HEK293 (cell line): ENCODE results near the gene CDK4.

ENCODE experiments used
- GFI1B ChIP-seq: fragments of 450-650 bp; formaldehyde crosslinking; IDR thresholded peaks from 2 replicates; pipeline ENCODE4 v1.5.1; 2016; ENCODE audit warnings: missing biosample characterization, missing genetic modification characterization
- HOXD13 ChIP-seq: sonication (generic); formaldehyde crosslinking; IDR thresholded peaks from 2 replicates; pipeline ENCODE4 v1.8.0; 2022; ENCODE audit warnings: missing genetic modification reagents, borderline replicate concordance
- IKZF3 ChIP-seq: fragments of 450-650 bp; IDR thresholded peaks from 2 replicates; pipeline ENCODE4 v1.5.0; 2018; ENCODE audit warnings: missing biosample characterization, mild to moderate bottlenecking, missing genetic modification characterization, moderate library complexity
- PBX3 ChIP-seq: sonication (generic); formaldehyde crosslinking; IDR thresholded peaks from 2 replicates; pipeline ENCODE4 v1.8.1; 2022; ENCODE audit warnings: mild to moderate bottlenecking, moderate library complexity, missing genetic modification reagents
- PRDM2 ChIP-seq: fragments of 450-650 bp; formaldehyde crosslinking; IDR thresholded peaks from 2 replicates; pipeline ENCODE4 v1.5.1; 2016; ENCODE audit warnings: missing biosample characterization, missing genetic modification characterization, borderline replicate concordance
- RBAK ChIP-seq: fragments of 450-650 bp; formaldehyde crosslinking; IDR thresholded peaks from 2 replicates; pipeline ENCODE4 v1.5.1; 2016; ENCODE audit warnings: missing biosample characterization, missing genetic modification characterization
- SP3 ChIP-seq: fragments of 450-650 bp; formaldehyde crosslinking; IDR thresholded peaks from 2 replicates; pipeline ENCODE4 v1.5.1; 2016; ENCODE audit warnings: missing biosample characterization, missing genetic modification characterization
- ZBTB17 ChIP-seq: fragments of 450-650 bp; formaldehyde crosslinking; IDR thresholded peaks from 2 replicates; pipeline ENCODE4 v1.5.1; 2016; ENCODE audit warnings: missing biosample characterization, missing genetic modification characterization
- ZBTB21 ChIP-seq: fragments of 450-650 bp; formaldehyde crosslinking; IDR thresholded peaks from 2 replicates; pipeline ENCODE4 v1.5.1; 2017; ENCODE audit warnings: missing biosample characterization, missing genetic modification characterization
- ZBTB8A ChIP-seq: fragments of 450-650 bp; formaldehyde crosslinking; IDR thresholded peaks from 2 replicates; pipeline ENCODE4 v1.5.1; 2016; ENCODE audit warnings: missing biosample characterization, missing genetic modification characterization
- ZNF121 ChIP-seq: fragments of 450-650 bp; formaldehyde crosslinking; IDR thresholded peaks from 2 replicates; pipeline ENCODE4 v1.5.1; 2016; ENCODE audit warnings: missing biosample characterization, missing genetic modification characterization
- ZNF214 ChIP-seq: fragments of 450-650 bp; formaldehyde crosslinking; IDR thresholded peaks from 2 replicates; pipeline ENCODE4 v1.5.1; 2017; ENCODE audit warnings: missing biosample characterization, mild to moderate bottlenecking, missing genetic modification characterization, borderline replicate concordance
- ZNF24 ChIP-seq: fragments of 450-650 bp; formaldehyde crosslinking; IDR thresholded peaks from 2 replicates; pipeline ENCODE4 v1.5.1; 2016; ENCODE audit warnings: missing biosample characterization, missing genetic modification characterization
- ZNF292 ChIP-seq: fragments of 450-650 bp; formaldehyde crosslinking; IDR thresholded peaks from 2 replicates; pipeline ENCODE4 v1.5.1; 2016; ENCODE audit warnings: low read depth, missing biosample characterization, missing genetic modification characterization, borderline replicate concordance
- ZNF366 ChIP-seq: fragments of 450-650 bp; formaldehyde crosslinking; conservative IDR thresholded peaks from 2 replicates; pipeline ENCODE4 v1.5.1; 2016; ENCODE audit warnings: missing biosample characterization, missing genetic modification characterization
- ZNF416 ChIP-seq: fragments of 450-650 bp; formaldehyde crosslinking; IDR thresholded peaks from 2 replicates; pipeline ENCODE4 v1.5.1; 2016; ENCODE audit warnings: missing biosample characterization, missing genetic modification characterization
- ZNF433 ChIP-seq: fragments of 450-650 bp; formaldehyde crosslinking; IDR thresholded peaks from 2 replicates; pipeline ENCODE4 v1.5.1; 2016; ENCODE audit warnings: missing biosample characterization, missing genetic modification characterization, low read depth
- ZNF48 ChIP-seq: fragments of 450-650 bp; formaldehyde crosslinking; IDR thresholded peaks from 2 replicates; pipeline ENCODE4 v1.5.1; 2016; ENCODE audit warnings: missing biosample characterization, missing genetic modification characterization
- ZNF529 ChIP-seq: fragments of 450-650 bp; formaldehyde crosslinking; IDR thresholded peaks from 2 replicates; pipeline ENCODE4 v1.5.1; 2017; ENCODE audit warnings: missing genetic modification characterization, missing biosample characterization; ENCODE audit not compliant: insufficient replicate concordance
- ZNF548 ChIP-seq: fragments of 450-650 bp; formaldehyde crosslinking; IDR thresholded peaks from 2 replicates; pipeline ENCODE4 v1.5.1; 2016; ENCODE audit warnings: missing biosample characterization, missing genetic modification characterization
- ZNF747 ChIP-seq: fragments of 450-650 bp; formaldehyde crosslinking; IDR thresholded peaks from 2 replicates; pipeline ENCODE4 v1.5.1; 2016; ENCODE audit warnings: missing biosample characterization, missing genetic modification characterization
- ZNF830 ChIP-seq: fragments of 450-650 bp; IDR thresholded peaks from 2 replicates; pipeline ENCODE4 v1.5.0; 2018; ENCODE audit warnings: missing biosample characterization, missing genetic modification characterization, low read depth, mild to moderate bottlenecking, moderate library complexity
- ZNF837 ChIP-seq: fragments of 450-650 bp; formaldehyde crosslinking; IDR thresholded peaks from 2 replicates; pipeline ENCODE4 v1.5.1; 2016; ENCODE audit warnings: missing biosample characterization, missing genetic modification characterization
- TF ChIP-seq, protein P1 (sequence below): fragments of 450-650 bp; formaldehyde crosslinking; conservative IDR thresholded peaks from 2 replicates; pipeline ENCODE4 v1.5.1; 2016; ENCODE audit warnings: low read depth, missing biosample characterization, missing genetic modification characterization
- TF ChIP-seq, protein P2 (sequence below): fragments of 450-650 bp; formaldehyde crosslinking; IDR thresholded peaks from 2 replicates; pipeline ENCODE4 v1.5.1; 2017; ENCODE audit warnings: missing biosample characterization, missing genetic modification characterization
- TF ChIP-seq, protein P3 (sequence below): fragments of 450-650 bp; formaldehyde crosslinking; IDR thresholded peaks from 2 replicates; pipeline ENCODE4; 2016; ENCODE audit warnings: missing biosample characterization, missing genetic modification characterization

The CDK4 gene

GRCh38 chr12:57744194-57744776, 7.8 kb downstream of the CDK4 start (continued):
- TF ChIP-seq, protein P1, sequence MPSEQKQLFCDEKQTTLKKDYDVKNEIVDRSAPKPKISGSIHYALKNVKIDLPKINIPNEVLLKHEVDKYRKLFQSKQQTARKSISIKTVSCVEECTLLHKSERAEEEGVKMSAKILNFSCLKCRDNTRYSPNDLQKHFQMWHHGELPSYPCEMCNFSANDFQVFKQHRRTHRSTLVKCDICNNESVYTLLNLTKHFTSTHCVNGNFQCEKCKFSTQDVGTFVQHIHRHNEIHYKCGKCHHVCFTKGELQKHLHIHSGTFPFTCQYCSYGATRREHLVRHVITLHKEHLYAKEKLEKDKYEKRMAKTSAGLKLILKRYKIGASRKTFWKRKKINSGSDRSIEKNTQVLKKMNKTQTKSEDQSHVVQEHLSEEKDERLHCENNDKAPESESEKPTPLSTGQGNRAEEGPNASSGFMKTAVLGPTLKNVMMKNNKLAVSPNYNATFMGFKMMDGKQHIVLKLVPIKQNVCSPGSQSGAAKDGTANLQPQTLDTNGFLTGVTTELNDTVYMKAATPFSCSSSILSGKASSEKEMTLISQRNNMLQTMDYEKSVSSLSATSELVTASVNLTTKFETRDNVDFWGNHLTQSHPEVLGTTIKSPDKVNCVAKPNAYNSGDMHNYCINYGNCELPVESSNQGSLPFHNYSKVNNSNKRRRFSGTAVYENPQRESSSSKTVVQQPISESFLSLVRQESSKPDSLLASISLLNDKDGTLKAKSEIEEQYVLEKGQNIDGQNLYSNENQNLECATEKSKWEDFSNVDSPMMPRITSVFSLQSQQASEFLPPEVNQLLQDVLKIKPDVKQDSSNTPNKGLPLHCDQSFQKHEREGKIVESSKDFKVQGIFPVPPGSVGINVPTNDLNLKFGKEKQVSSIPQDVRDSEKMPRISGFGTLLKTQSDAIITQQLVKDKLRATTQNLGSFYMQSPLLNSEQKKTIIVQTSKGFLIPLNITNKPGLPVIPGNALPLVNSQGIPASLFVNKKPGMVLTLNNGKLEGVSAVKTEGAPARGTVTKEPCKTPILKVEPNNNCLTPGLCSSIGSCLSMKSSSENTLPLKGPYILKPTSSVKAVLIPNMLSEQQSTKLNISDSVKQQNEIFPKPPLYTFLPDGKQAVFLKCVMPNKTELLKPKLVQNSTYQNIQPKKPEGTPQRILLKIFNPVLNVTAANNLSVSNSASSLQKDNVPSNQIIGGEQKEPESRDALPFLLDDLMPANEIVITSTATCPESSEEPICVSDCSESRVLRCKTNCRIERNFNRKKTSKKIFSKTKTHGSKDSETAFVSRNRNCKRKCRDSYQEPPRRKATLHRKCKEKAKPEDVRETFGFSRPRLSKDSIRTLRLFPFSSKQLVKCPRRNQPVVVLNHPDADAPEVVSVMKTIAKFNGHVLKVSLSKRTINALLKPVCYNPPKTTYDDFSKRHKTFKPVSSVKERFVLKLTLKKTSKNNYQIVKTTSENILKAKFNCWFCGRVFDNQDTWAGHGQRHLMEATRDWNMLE (tag by site-specific recombination) = no peak
- TF ChIP-seq IKZF3 = no peak
- no peak; the same call in 1 of the 2 replicates for TF ChIP-seq SP3
- no peak; the same call in 1 of the 2 replicates for TF ChIP-seq ZBTB17 (tag by site-specific recombination)
- TF ChIP-seq GFI1B (tag by site-specific recombination) = no peak
- TF ChIP-seq, protein P2, sequence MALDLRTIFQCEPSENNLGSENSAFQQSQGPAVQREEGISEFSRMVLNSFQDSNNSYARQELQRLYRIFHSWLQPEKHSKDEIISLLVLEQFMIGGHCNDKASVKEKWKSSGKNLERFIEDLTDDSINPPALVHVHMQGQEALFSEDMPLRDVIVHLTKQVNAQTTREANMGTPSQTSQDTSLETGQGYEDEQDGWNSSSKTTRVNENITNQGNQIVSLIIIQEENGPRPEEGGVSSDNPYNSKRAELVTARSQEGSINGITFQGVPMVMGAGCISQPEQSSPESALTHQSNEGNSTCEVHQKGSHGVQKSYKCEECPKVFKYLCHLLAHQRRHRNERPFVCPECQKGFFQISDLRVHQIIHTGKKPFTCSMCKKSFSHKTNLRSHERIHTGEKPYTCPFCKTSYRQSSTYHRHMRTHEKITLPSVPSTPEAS = 0 out of 2 replicates have a peak, but pooled peaks have one; percentile 24
- peak; percentile 27; the same call in 1 of the 2 replicates for TF ChIP-seq ZNF292 (tag by site-specific recombination)
- no peak for TF ChIP-seq PRDM2 (tag by site-specific recombination)
- peak; percentile 100 for TF ChIP-seq ZBTB21 (tag by site-specific recombination)
- TF ChIP-seq HOXD13 (CRISPR knock-in tag) = no peak
- no peak for TF ChIP-seq ZNF837 (tag by site-specific recombination)
- no peak for TF ChIP-seq ZNF830 (tag by site-specific recombination)
- TF ChIP-seq ZNF416 (tag by site-specific recombination) = no peak
- TF ChIP-seq ZNF48 = no peak
- no peak for TF ChIP-seq ZNF548 (tag by site-specific recombination)
- peak; percentile 85 for TF ChIP-seq ZBTB8A (tag by site-specific recombination)
- TF ChIP-seq, protein P3, sequence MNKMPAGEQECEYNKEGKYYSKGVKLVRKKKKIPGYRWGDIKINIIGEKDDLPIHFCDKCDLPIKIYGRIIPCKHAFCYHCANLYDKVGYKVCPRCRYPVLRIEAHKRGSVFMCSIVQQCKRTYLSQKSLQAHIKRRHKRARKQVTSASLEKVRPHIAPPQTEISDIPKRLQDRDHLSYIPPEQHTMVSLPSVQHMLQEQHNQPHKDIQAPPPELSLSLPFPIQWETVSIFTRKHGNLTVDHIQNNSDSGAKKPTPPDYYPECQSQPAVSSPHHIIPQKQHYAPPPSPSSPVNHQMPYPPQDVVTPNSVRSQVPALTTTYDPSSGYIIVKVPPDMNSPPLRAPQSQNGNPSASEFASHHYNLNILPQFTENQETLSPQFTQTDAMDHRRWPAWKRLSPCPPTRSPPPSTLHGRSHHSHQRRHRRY (tag by site-specific recombination) = no peak
- peak; percentile 16 for TF ChIP-seq ZNF366 (tag by site-specific recombination)
- no peak for TF ChIP-seq ZNF433 (tag by site-specific recombination)
- TF ChIP-seq PBX3 (CRISPR knock-in tag) = no peak
- peak; percentile 51; the same call in 1 of the 2 replicates for TF ChIP-seq ZNF24 (tag by site-specific recombination)
- TF ChIP-seq ZNF747 (tag by site-specific recombination) = no peak
- TF ChIP-seq ZNF121 (tag by site-specific recombination) = no peak
- TF ChIP-seq RBAK (tag by site-specific recombination) = no peak
- no peak for TF ChIP-seq ZNF529 (tag by site-specific recombination)
- TF ChIP-seq ZNF214 (tag by site-specific recombination) = no peak
